Measurements from ENCODE around the gene RAB33B. TPM values are rescaled to one million over a fixed set of nuclear protein-coding genes. Genes with fewer than 3 reads are reported as not detected.

The RAB33B gene
- total RNA-seq, 4 donors from 2014 or later, result 7.9 to 13.6 (median 12.0) TPM

DNA sequence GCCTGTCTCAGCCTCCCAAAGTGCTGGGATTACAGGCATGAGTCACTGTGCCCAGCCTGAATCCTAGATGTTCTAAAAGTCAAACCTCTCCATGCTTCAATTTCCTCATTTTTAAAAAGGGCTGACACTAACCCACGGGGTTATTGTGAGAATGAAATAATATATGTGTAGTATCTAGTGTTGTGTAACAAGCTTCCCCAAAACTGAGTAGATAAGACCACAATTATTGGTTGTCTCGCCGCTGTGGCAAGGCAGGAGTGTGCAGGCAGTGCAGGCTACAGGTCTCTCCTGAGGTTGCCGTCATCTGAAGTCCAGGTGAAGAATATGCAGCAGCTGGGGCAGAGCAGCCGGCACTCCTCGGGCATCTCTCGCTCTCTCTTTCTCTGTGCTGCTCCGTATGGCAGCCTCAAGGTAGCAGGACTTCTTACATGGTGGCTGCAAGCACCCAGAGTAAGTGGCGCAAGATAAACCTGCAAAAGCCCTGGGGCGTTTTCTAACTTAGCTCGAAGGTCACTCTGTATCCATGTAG lies 30.9 kb downstream of the RAB33B start:
- intact Hi-C loops (cut with DNase I), result no loop called here
- TF ChIP-seq POLR2A (IDR thresholded peaks at IDR 0.05), result no peak
- TF ChIP-seq, protein P1, sequence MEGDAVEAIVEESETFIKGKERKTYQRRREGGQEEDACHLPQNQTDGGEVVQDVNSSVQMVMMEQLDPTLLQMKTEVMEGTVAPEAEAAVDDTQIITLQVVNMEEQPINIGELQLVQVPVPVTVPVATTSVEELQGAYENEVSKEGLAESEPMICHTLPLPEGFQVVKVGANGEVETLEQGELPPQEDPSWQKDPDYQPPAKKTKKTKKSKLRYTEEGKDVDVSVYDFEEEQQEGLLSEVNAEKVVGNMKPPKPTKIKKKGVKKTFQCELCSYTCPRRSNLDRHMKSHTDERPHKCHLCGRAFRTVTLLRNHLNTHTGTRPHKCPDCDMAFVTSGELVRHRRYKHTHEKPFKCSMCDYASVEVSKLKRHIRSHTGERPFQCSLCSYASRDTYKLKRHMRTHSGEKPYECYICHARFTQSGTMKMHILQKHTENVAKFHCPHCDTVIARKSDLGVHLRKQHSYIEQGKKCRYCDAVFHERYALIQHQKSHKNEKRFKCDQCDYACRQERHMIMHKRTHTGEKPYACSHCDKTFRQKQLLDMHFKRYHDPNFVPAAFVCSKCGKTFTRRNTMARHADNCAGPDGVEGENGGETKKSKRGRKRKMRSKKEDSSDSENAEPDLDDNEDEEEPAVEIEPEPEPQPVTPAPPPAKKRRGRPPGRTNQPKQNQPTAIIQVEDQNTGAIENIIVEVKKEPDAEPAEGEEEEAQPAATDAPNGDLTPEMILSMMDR (IDR thresholded peaks at IDR 0.05), result no peak
- Histone ChIP-seq H3K4me3 (replicated peaks in 1 of 3) (no peak overlapping the region), H3K27ac (no peak overlapping the region), H3K4me1 (peaks cover 0 to 5% of the 10 kb centered on the region in 2 donors), H3K9me3 (no peaks in the 10 kb centered on the region), H3K36me3 (no peaks in the 10 kb centered on the region), H3K27me3 (no peaks in the 10 kb centered on the region)
- no peak for DNase-seq
- WGBS, 2 donors, result 82 to 84% methylated on average over 11 of the region's 11 CpGs

- no peaks in the 10 kb centered on the region for H3K36me3 ChIP-seq
- H3K4me1 ChIP-seq, result peaks cover 0 to 5% of the 10 kb centered on the region in 2 donors
- TF ChIP-seq, protein P1 (IDR thresholded peaks at IDR 0.05), result no peak
- no peak for TF ChIP-seq POLR2A (IDR thresholded peaks at IDR 0.05)
- no peaks in the 10 kb centered on the region for H3K9me3 ChIP-seq
- intact Hi-C loops (cut with DNase I), result no loop called here
- no peaks in the 10 kb centered on the region for H3K27me3 ChIP-seq
- H3K4me3 ChIP-seq (replicated peaks in 1 of 3), result no peak overlapping the region
- DNase-seq, result no peak
- H3K27ac ChIP-seq, result no peak overlapping the region
- 95 to 96% methylated on average over 3 of the region's 3 CpGs for WGBS, 2 donors
Measured at GRCh38 chr4:139488442-139488841, 34.5 kb downstream of the RAB33B start.

DNA sequence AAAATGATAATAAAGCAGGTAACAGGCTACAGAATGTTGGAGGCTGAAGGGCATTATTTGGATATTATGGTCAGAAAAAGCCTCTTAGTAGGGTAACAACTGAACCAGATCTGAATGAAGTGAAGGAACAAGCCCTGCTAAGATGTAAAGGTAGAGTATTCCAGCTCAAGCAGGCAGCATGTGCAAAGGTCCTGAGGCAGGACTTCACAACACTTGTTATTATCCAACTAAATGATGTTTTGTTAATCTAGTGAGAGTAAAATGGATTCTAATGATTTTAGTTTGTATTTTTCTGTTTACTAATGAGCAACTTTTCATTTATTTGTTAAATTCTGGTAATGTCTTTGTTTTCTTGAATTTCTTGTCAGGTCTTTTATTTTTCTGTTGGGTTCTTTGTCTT lies 35.7 kb downstream of the RAB33B start:
- TF ChIP-seq, protein P1 (IDR thresholded peaks at IDR 0.05), result no peak
- no peak for TF ChIP-seq POLR2A (IDR thresholded peaks at IDR 0.05)
- intact Hi-C loops (cut with DNase I), result loop anchor here (10.0 kb wide), 1 partner anchor 145 kb away; no protein-coding TSS in a partner anchor
- no peak overlapping the region for H3K27ac ChIP-seq
- no peaks in the 10 kb centered on the region for H3K27me3 ChIP-seq
- DNase-seq, result no peak
- H3K4me3 ChIP-seq (replicated peaks in 1 of 3), result no peak overlapping the region
- peaks cover 0 to 5% of the 10 kb centered on the region in 2 donors for H3K4me1 ChIP-seq
- H3K36me3 ChIP-seq, result no peaks in the 10 kb centered on the region
- H3K9me3 ChIP-seq, result no peaks in the 10 kb centered on the region

GRCh38 chr4:139492429-139492828 lies 38.5 kb downstream of the RAB33B start:
- intact Hi-C loops (cut with DNase I), result loop anchor here (10.0 kb wide), 1 partner anchor 142 kb away; no protein-coding TSS in a partner anchor
- 95 to 97% methylated on average over 2 of the region's 2 CpGs for WGBS, 2 donors
- H3K4me1 ChIP-seq, result peaks cover 0 to 4% of the 10 kb centered on the region in 2 donors
- H3K9me3 ChIP-seq, result no peaks in the 10 kb centered on the region
- H3K27ac ChIP-seq, result no peak overlapping the region
- H3K27me3 ChIP-seq, result no peaks in the 10 kb centered on the region
- H3K36me3 ChIP-seq, result no peaks in the 10 kb centered on the region
- TF ChIP-seq, protein P1 (IDR thresholded peaks at IDR 0.05), result no peak
- TF ChIP-seq POLR2A (IDR thresholded peaks at IDR 0.05), result no peak
- H3K4me3 ChIP-seq (replicated peaks in 1 of 3), result no peak overlapping the region
- no peak for DNase-seq

GRCh38 chr4:139493176-139493575 lies 39.3 kb downstream of the RAB33B start:
- DNase-seq, result no peak
- intact Hi-C loops (cut with DNase I), result loop anchor here (10.0 kb wide), 1 partner anchor 142 kb away; no protein-coding TSS in a partner anchor
- 88 to 89% methylated on average over 4 of the region's 4 CpGs for WGBS, 2 donors
- H3K4me1 ChIP-seq, result peaks cover 0 to 4% of the 10 kb centered on the region in 2 donors
- no peak overlapping the region for H3K4me3 ChIP-seq (replicated peaks in 1 of 3)
- no peaks in the 10 kb centered on the region for H3K36me3 ChIP-seq
- H3K27ac ChIP-seq, result no peak overlapping the region
- H3K27me3 ChIP-seq, result no peaks in the 10 kb centered on the region
- no peaks in the 10 kb centered on the region for H3K9me3 ChIP-seq
- no peak for TF ChIP-seq POLR2A (IDR thresholded peaks at IDR 0.05)
- TF ChIP-seq, protein P1 (IDR thresholded peaks at IDR 0.05), result no peak
